ENCODE measurements around the gene GRK5.
"Not testable (repeated sequence)": the region's sequence is repeated elsewhere in the genome, so short reads cannot be mapped to it uniquely, and the experiment has no call there.

The GRK5 gene

DNA sequence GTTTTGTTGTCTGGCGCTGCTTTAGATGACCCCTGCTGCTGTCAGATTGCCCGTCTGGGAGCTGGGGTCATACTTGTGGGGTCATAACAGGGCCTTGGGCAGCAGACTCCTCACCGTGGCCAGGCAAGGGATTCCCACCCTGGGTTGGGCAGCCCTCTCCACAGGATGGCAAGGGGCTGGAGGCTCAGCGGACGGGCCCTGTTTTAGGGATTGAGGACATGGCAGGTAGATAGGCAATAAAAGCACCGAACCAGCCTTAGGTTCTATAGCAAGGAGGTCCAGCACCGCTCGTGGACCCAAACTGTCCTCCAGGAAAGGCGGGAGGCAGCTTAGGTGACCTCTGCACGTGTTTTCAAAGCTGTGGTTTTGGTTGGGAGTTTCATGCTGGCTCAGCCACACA, 60.0 kb downstream of the GRK5 start:
- DNase-seq (ENCODE audit: low read depth), result no peak
- no peak overlapping the region for H3K4me3 ChIP-seq (ENCODE audit: low read depth, low read length)
- no peak for TF ChIP-seq POLR2A (IDR thresholded peaks at IDR 0.05; ENCODE audit: extremely low read depth, insufficient read length)
- no peak for TF ChIP-seq MYC (IDR thresholded peaks at IDR 0.05; ENCODE audit: low read depth, low read length)
- TF ChIP-seq, protein P1, sequence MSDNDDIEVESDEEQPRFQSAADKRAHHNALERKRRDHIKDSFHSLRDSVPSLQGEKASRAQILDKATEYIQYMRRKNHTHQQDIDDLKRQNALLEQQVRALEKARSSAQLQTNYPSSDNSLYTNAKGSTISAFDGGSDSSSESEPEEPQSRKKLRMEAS (IDR thresholded peaks at IDR 0.05; ENCODE audit: low read depth, low read length), result no peak
- TF ChIP-seq, protein P2, sequence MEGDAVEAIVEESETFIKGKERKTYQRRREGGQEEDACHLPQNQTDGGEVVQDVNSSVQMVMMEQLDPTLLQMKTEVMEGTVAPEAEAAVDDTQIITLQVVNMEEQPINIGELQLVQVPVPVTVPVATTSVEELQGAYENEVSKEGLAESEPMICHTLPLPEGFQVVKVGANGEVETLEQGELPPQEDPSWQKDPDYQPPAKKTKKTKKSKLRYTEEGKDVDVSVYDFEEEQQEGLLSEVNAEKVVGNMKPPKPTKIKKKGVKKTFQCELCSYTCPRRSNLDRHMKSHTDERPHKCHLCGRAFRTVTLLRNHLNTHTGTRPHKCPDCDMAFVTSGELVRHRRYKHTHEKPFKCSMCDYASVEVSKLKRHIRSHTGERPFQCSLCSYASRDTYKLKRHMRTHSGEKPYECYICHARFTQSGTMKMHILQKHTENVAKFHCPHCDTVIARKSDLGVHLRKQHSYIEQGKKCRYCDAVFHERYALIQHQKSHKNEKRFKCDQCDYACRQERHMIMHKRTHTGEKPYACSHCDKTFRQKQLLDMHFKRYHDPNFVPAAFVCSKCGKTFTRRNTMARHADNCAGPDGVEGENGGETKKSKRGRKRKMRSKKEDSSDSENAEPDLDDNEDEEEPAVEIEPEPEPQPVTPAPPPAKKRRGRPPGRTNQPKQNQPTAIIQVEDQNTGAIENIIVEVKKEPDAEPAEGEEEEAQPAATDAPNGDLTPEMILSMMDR (IDR thresholded peaks at IDR 0.05; ENCODE audit: low read depth, low read length), result no peak

DNA sequence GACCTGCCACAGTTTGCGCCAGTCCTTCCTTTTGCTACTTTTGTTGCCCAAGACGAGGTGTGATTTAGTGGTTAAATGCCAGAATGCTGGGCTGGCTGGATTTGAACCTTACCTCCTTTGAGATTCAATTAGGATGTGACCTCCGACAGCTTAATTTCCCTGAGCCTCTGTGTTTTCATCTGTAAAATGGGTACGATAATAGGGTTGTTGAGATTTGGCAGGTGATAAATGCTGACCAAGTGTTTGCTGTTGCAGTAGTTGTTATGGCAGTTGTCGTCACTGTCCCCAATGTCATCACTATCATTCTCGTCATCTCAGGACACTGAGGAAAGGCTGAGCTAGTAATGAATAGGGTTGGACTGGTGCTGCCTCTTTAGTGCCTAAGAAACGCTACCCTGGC, 61.1 kb downstream of the GRK5 start:
- TF ChIP-seq, protein P1 (IDR thresholded peaks at IDR 0.05; ENCODE audit: low read depth, low read length), result no peak
- TF ChIP-seq, protein P2 (IDR thresholded peaks at IDR 0.05; ENCODE audit: low read depth, low read length), result no peak
- TF ChIP-seq POLR2A (IDR thresholded peaks at IDR 0.05; ENCODE audit: extremely low read depth, insufficient read length) (no peak), MYC (IDR thresholded peaks at IDR 0.05; ENCODE audit: low read depth, low read length) (no peak)

DNA sequence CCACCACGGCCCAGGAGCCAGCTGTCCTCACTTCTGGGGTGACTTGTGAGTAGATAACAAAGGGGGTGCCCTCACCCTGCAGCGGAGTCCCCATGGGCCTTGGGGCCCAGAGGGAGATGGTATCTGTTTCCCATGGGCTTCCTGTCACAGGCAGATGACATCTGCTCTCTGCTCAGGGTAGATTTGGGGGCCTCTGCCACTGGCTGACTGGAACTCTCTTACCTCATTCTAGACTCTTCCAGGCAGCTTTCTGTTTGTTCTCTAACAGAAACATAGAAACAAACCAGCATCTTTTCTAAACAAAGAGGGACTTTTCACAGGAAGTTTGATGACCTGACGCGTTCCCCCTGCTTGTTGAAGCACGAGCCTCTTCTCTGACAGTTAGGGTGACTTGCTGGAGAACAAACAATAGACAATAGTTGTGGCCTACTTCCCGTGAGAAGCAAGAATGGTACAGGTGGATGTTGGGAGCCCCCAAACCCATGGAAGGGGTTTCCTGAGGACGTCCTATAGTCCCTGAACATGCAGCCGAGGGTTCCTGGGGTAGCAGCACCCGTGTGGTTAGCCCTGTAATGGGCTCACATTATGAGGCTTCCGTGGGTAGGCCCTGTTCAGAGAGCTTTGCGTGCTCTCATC, 61.6 kb downstream of the GRK5 start:
- H3K4me3 ChIP-seq (ENCODE audit: low read depth, low read length), result no peak overlapping the region
- TF ChIP-seq, protein P2 (IDR thresholded peaks at IDR 0.05; ENCODE audit: low read depth, low read length), result no peak
- no peak for TF ChIP-seq MYC (IDR thresholded peaks at IDR 0.05; ENCODE audit: low read depth, low read length)
- no peak for TF ChIP-seq POLR2A (IDR thresholded peaks at IDR 0.05; ENCODE audit: extremely low read depth, insufficient read length)
- TF ChIP-seq, protein P1 (IDR thresholded peaks at IDR 0.05; ENCODE audit: low read depth, low read length), result no peak
- DNase-seq (ENCODE audit: low read depth), result peak; percentile 34

More for the DNA sequence above, 61.1 kb downstream of the GRK5 start:
- H3K4me3 ChIP-seq (ENCODE audit: low read depth, low read length), result no peak overlapping the region
- DNase-seq (ENCODE audit: low read depth), result no peak

DNA sequence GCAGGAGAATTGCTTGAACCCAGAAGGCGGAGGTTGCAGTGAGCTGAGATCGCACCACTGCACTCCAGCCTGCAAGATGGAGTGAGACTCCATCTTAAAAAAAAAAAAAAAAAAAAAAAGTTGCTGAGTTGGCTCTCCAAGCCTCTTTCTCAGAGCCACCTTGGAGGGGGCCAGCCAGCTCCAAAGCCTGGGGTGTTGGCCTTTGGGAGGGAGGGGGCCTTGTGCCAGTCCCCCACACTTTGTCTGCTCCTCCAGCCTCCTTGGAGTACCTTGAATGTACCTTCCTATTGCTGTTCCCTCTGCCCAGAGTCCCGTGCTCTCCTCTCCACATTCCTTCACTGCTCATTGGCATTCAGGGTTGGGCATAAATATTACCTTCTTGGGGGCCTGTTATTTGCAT, 62.4 kb downstream of the GRK5 start:
- TF ChIP-seq, protein P2 (IDR thresholded peaks at IDR 0.05; ENCODE audit: low read depth, low read length), result no peak
- TF ChIP-seq, protein P1 (IDR thresholded peaks at IDR 0.05; ENCODE audit: low read depth, low read length), result no peak
- no peak for TF ChIP-seq POLR2A (IDR thresholded peaks at IDR 0.05; ENCODE audit: extremely low read depth, insufficient read length)
- TF ChIP-seq MYC (IDR thresholded peaks at IDR 0.05; ENCODE audit: low read depth, low read length), result no peak

DNA sequence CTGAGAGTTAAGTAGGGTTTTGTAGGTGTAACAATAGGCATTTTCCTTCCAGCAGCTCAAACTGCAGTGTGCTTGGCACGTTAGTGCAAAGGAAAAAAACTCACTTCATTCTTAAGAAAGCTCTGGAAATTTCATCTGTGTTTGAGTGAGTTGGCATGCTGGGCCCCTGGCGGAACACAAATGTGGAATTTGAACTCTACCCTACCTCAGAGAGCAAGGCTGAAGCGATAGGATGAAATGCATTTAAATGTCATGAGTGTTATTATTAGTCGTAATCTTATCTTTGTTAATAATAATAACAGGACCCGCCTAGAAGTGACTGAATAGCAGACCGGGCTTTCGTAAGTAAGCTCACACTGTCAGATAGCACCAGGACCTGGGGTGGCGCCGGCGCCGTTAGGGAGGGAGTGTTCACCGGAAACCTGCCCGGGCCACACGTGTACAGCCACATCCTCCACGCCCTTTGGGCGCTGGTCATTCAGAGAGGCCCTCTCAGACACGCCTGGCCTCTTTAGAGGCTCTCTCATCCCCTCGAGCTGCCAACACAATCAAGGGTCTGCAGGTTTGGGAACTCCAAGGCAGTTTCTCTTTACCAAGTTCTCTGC, 63.5 kb downstream of the GRK5 start:
- TF ChIP-seq, protein P1 (IDR thresholded peaks at IDR 0.05; ENCODE audit: low read depth, low read length), result peak; percentile 96
- TF ChIP-seq POLR2A (IDR thresholded peaks at IDR 0.05; ENCODE audit: extremely low read depth, insufficient read length) (peak; percentile 37), MYC (IDR thresholded peaks at IDR 0.05; ENCODE audit: low read depth, low read length) (peak; percentile 93)
- TF ChIP-seq, protein P2 (IDR thresholded peaks at IDR 0.05; ENCODE audit: low read depth, low read length), result no peak
- peak overlapping the region; percentile 45 for H3K4me3 ChIP-seq (ENCODE audit: low read depth, low read length)
- peak; percentile 90 for DNase-seq (ENCODE audit: low read depth)

More for the DNA sequence above, 62.4 kb downstream of the GRK5 start:
- H3K4me3 ChIP-seq (ENCODE audit: low read depth, low read length), result no peak overlapping the region
- DNase-seq (ENCODE audit: low read depth), result no peak

DNA sequence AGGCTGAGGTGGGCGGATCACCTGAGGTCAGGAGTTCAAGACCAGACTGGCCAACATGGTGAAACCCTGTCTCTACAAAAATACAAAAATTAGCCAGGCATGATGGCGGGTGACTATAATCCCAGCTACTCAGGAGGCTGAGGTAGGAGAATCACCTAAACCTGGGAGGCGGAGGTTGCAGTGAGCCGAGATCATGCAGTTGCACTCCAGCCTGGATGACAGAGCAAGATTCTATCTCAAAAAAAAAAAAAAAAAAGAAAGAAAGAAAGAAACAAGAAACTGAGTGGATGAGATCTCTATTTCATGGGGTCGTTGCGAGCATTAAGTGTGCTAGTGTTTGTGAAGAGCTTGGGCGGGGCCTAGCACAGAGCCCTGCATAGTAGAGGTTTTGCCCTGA, 65.0 kb downstream of the GRK5 start:
- not testable (repeated sequence) for H3K4me3 ChIP-seq (ENCODE audit: low read depth, low read length); DNase-seq (ENCODE audit: low read depth)
